ENCODE measurements around the gene ASL. TPM values are rescaled to one million over a fixed set of nuclear protein-coding genes. Genes with fewer than 3 reads are reported as not detected.
"Not testable (repeated sequence)": the region's sequence is repeated elsewhere in the genome, so short reads cannot be mapped to it uniquely, and the experiment has no call there.

The ASL gene
- polyA plus RNA-seq, 1 of the 3 experiments (the other 2 are of a cell fraction), result 138 TPM

- no peak for TF ChIP-seq EZH2phosphoT487 (IDR thresholded peaks at IDR 0.05; ENCODE audit: borderline replicate concordance, low read depth)
- TF ChIP-seq EP300 (IDR thresholded peaks at IDR 0.05; ENCODE audit: borderline replicate concordance in 1 of 2, low read depth in 1 of 2, low read length in 1 of 2), result 0 out of 4 replicates have a peak, but pooled peaks of 1 of the 2 experiments have one; percentile 19
- no peak for TF ChIP-seq RCOR1 (IDR thresholded peaks at IDR 0.05; ENCODE audit: low read length)
- TF ChIP-seq SMC3 (IDR thresholded peaks at IDR 0.05; ENCODE audit: low read depth, low read length), result no peak
Observed at GRCh38 chr7:66075590-66076461, at the start of gene ASL (continued).

GRCh38 chr7:66028342-66028741, 47.3 kb upstream of the ASL start:
- H3K4me2 ChIP-seq; H4K20me1 ChIP-seq (ENCODE audit: insufficient read depth); H3K27me3 ChIP-seq (ENCODE audit: insufficient read depth); H3F3A ChIP-seq (replicated peaks; ENCODE audit: insufficient read depth); DNase-seq; POLR2A ChIA-PET; H3K4me3 ChIP-seq (ENCODE audit: low read depth in 2 of 2, low read length in 1 of 2); H3K9me3 ChIP-seq; H3K27ac ChIP-seq (ENCODE audit: low read depth in 2 of 2, low read length in 1 of 2); H3K36me3 ChIP-seq (replicated peaks in 1 of 2; ENCODE audit: control insufficient read depth in 1 of 2, insufficient read depth in 2 of 2, low read length in 1 of 2); H3K4me1 ChIP-seq (ENCODE audit: control insufficient read depth in 1 of 2, insufficient read depth in 2 of 2, low read depth in 1 of 2, low read length in 1 of 2); H3K79me2 ChIP-seq (ENCODE audit: insufficient read depth); H2AFZ ChIP-seq (ENCODE audit: low read depth); H3K9ac ChIP-seq; H3K9me2 ChIP-seq: not testable (repeated sequence)
- CTCF ChIA-PET, result interaction anchor here (0.6 to 1.0 kb wide), 2 partner anchors 15 to 615 kb away, joined by 3 read pairs; no protein-coding TSS in a partner anchor
- WGBS (ENCODE audit: low lambda C conversion rate), result 64% methylated on average over 3 of the region's 3 CpGs

GRCh38 chr7:66033471-66034385, 41.9 kb upstream of the ASL start:
- peak; percentile 60 for DNase-seq
- H3K27me3 ChIP-seq (ENCODE audit: insufficient read depth), result no peaks in the 10 kb centered on the region
- H4K20me1 ChIP-seq (ENCODE audit: insufficient read depth), result no peaks in the 10 kb centered on the region
- no peak overlapping the region for H2AFZ ChIP-seq (ENCODE audit: low read depth)
- H3K36me3 ChIP-seq (replicated peaks in 1 of 2; ENCODE audit: control insufficient read depth in 1 of 2, insufficient read depth in 2 of 2, low read length in 1 of 2), result no peaks in the 10 kb centered on the region
- ChIA-PET POLR2A (interaction anchor here (0.9 to 1.4 kb wide), 4 partner anchors 81 to 460 kb away, joined by 3 read pairs; partner anchors contain the start of gene CRCP), CTCF (interaction anchor here (1.7 kb wide), 2 partner anchors 22 to 106 kb away, joined by 4 to 5 read pairs; no protein-coding TSS in a partner anchor)
- 26% methylated on average over 7 of the region's 7 CpGs for WGBS (ENCODE audit: low lambda C conversion rate)
- H3K9ac ChIP-seq, result no peak overlapping the region
- H3K9me2 ChIP-seq, result no peaks in the 10 kb centered on the region
- no peaks in the 10 kb centered on the region for H3K79me2 ChIP-seq (ENCODE audit: insufficient read depth)
- H3K27ac ChIP-seq (ENCODE audit: low read depth in 2 of 2, low read length in 1 of 2), result peak overlapping the region; percentile 56 to 96
- H3K4me2 ChIP-seq, result peak overlapping the region; percentile 3; the same call in 1 of the 2 replicates
- H3K4me3 ChIP-seq (ENCODE audit: low read depth in 2 of 2, low read length in 1 of 2), result no peak overlapping the region
- peaks cover 8% of the 10 kb centered on the region for H3F3A ChIP-seq (replicated peaks; ENCODE audit: insufficient read depth)
- H3K4me1 ChIP-seq (ENCODE audit: control insufficient read depth in 1 of 2, insufficient read depth in 2 of 2, low read depth in 1 of 2, low read length in 1 of 2), result peaks cover 4 to 21% of the 10 kb centered on the region in 2 experiments; a peak in 3 of 4 replicates
- no peaks in the 10 kb centered on the region for H3K9me3 ChIP-seq
- 0 out of 2 replicates have a peak, but pooled peaks have one; percentile 38 for TF ChIP-seq TEAD4 (IDR thresholded peaks at IDR 0.05; ENCODE audit: borderline replicate concordance, insufficient read depth)
- no peak for TF ChIP-seq USF1 (IDR thresholded peaks at IDR 0.05; ENCODE audit: borderline replicate concordance, low read depth)
- no peak for TF ChIP-seq RFX5 (IDR thresholded peaks at IDR 0.05; ENCODE audit: low read length)
- TF ChIP-seq CHD2 (IDR thresholded peaks at IDR 0.05; ENCODE audit: low read length, partially characterized antibody), result peak; percentile 47
- no peak for TF ChIP-seq REST (IDR thresholded peaks at IDR 0.05; ENCODE audit: low read depth, low read length)
- peak; percentile 22; the same call in 1 of the 2 replicates for TF ChIP-seq POLR2AphosphoS5 (IDR thresholded peaks at IDR 0.05; ENCODE audit: low read depth, low read length)
- TF ChIP-seq SMC3 (IDR thresholded peaks at IDR 0.05; ENCODE audit: low read depth, low read length), result no peak
- 0 out of 2 replicates have a peak, but pooled peaks have one; percentile 16 for TF ChIP-seq NFIC (IDR thresholded peaks at IDR 0.05; ENCODE audit: borderline replicate concordance)
- no peak for TF ChIP-seq MEF2A (IDR thresholded peaks at IDR 0.05; ENCODE audit: borderline replicate concordance, low read depth)
- no peak for TF ChIP-seq EZH2phosphoT487 (IDR thresholded peaks at IDR 0.05; ENCODE audit: borderline replicate concordance, low read depth)
- TF ChIP-seq NRF1 (IDR thresholded peaks at IDR 0.05; ENCODE audit: low read depth, low read length), result no peak
- TF ChIP-seq FOSL2 (IDR thresholded peaks at IDR 0.05; ENCODE audit: borderline replicate concordance, low read depth), result no peak
- peak; percentile 61; the same call in 1 of the 2 replicates for TF ChIP-seq MXI1 (IDR thresholded peaks at IDR 0.05; ENCODE audit: low read depth, low read length)

Measured in SK-N-SH (cell line).